Measurements from ENCODE around the gene TRAF3.

Gene TRAF3

GRCh38 chr14:102785595-102785963, 8.3 kb downstream of the TRAF3 start:
- no peak overlapping the region for H3K4me2 ChIP-seq (ENCODE audit: low read depth, low read length, poor library complexity, severe bottlenecking)
- no peak overlapping the region for H3K27ac ChIP-seq (ENCODE audit: low read depth, low read length)
- no peaks in the 10 kb centered on the region; the same call in 1 of the 2 replicates for H4K20me1 ChIP-seq (ENCODE audit: low read depth, low read length)
- H3K9ac ChIP-seq (ENCODE audit: low read length) = no peak overlapping the region
- H2AFZ ChIP-seq (ENCODE audit: low read depth, low read length, severe bottlenecking) = no peak overlapping the region
- H3K27me3 ChIP-seq (ENCODE audit: low read length) = no peaks in the 10 kb centered on the region
- no peaks in the 10 kb centered on the region for H3K9me2 ChIP-seq (replicated peaks; ENCODE audit: insufficient read depth, low read length)
- no peak overlapping the region for H3K4me3 ChIP-seq (ENCODE audit: insufficient read depth, low read length, poor library complexity, severe bottlenecking)
- no peaks in the 10 kb centered on the region for H3K36me3 ChIP-seq (ENCODE audit: low read length)
- TF ChIP-seq EZH2phosphoT487 (conservative IDR thresholded peaks at IDR 0.05; ENCODE audit: low read length) = no peak
- TF ChIP-seq CTCF (IDR thresholded peaks at IDR 0.05; ENCODE audit: insufficient read depth, low read length, poor library complexity, severe bottlenecking) = no peak
- H3F3A ChIP-seq (ENCODE audit: insufficient read depth) = no peaks in the 10 kb centered on the region
- no peaks in the 10 kb centered on the region for H3K9me3 ChIP-seq (ENCODE audit: insufficient read depth, low read length)
- H3K79me2 ChIP-seq (ENCODE audit: insufficient read depth, low read length) = no peaks in the 10 kb centered on the region

GRCh38 chr14:102786768-102787167, 9.5 kb downstream of the TRAF3 start:
- Histone ChIP-seq H3K79me2 (ENCODE audit: insufficient read depth, low read length) (no peaks in the 10 kb centered on the region), H3K36me3 (ENCODE audit: low read length) (no peaks in the 10 kb centered on the region), H3K4me2 (ENCODE audit: low read depth, low read length, poor library complexity, severe bottlenecking) (no peak overlapping the region), H3F3A (ENCODE audit: insufficient read depth) (no peaks in the 10 kb centered on the region), H3K9me2 (replicated peaks; ENCODE audit: insufficient read depth, low read length) (no peaks in the 10 kb centered on the region), H2AFZ (ENCODE audit: low read depth, low read length, severe bottlenecking) (no peak overlapping the region), H3K27ac (ENCODE audit: low read depth, low read length) (no peak overlapping the region), H3K9me3 (ENCODE audit: insufficient read depth, low read length) (no peaks in the 10 kb centered on the region), H4K20me1 (ENCODE audit: low read depth, low read length) (no peaks in the 10 kb centered on the region), H3K9ac (ENCODE audit: low read length) (no peak overlapping the region), H3K4me3 (ENCODE audit: insufficient read depth, low read length, poor library complexity, severe bottlenecking) (no peak overlapping the region), H3K27me3 (ENCODE audit: low read length) (no peaks in the 10 kb centered on the region)
- TF ChIP-seq EZH2phosphoT487 (conservative IDR thresholded peaks at IDR 0.05; ENCODE audit: low read length) (no peak), CTCF (IDR thresholded peaks at IDR 0.05; ENCODE audit: insufficient read depth, low read length, poor library complexity, severe bottlenecking) (no peak)

- Histone ChIP-seq H3K36me3 (ENCODE audit: low read length) (no peaks in the 10 kb centered on the region), H3K4me3 (ENCODE audit: insufficient read depth, low read length, poor library complexity, severe bottlenecking) (no peak overlapping the region), H3K27ac (ENCODE audit: low read depth, low read length) (no peak overlapping the region), H3K9ac (ENCODE audit: low read length) (no peak overlapping the region), H3K9me3 (ENCODE audit: insufficient read depth, low read length) (no peaks in the 10 kb centered on the region), H3K4me2 (ENCODE audit: low read depth, low read length, poor library complexity, severe bottlenecking) (no peak overlapping the region), H3K27me3 (ENCODE audit: low read length) (no peaks in the 10 kb centered on the region), H3K9me2 (replicated peaks; ENCODE audit: insufficient read depth, low read length) (no peaks in the 10 kb centered on the region), H3F3A (ENCODE audit: insufficient read depth) (no peaks in the 10 kb centered on the region), H4K20me1 (ENCODE audit: low read depth, low read length) (no peaks in the 10 kb centered on the region), H3K79me2 (ENCODE audit: insufficient read depth, low read length) (no peaks in the 10 kb centered on the region), H2AFZ (ENCODE audit: low read depth, low read length, severe bottlenecking) (no peak overlapping the region)
- TF ChIP-seq CTCF (IDR thresholded peaks at IDR 0.05; ENCODE audit: insufficient read depth, low read length, poor library complexity, severe bottlenecking) (no peak), EZH2phosphoT487 (conservative IDR thresholded peaks at IDR 0.05; ENCODE audit: low read length) (no peak)
Measured at GRCh38 chr14:102789349-102789748, 12.1 kb downstream of the TRAF3 start.
